ENCODE results near the gene NANS. TPM values are rescaled to one million over a fixed set of nuclear protein-coding genes. Genes with fewer than 3 reads are reported as not detected.

Gene NANS
- total RNA-seq, 1 experiment from 2014 or later = 48.9 TPM

DNA sequence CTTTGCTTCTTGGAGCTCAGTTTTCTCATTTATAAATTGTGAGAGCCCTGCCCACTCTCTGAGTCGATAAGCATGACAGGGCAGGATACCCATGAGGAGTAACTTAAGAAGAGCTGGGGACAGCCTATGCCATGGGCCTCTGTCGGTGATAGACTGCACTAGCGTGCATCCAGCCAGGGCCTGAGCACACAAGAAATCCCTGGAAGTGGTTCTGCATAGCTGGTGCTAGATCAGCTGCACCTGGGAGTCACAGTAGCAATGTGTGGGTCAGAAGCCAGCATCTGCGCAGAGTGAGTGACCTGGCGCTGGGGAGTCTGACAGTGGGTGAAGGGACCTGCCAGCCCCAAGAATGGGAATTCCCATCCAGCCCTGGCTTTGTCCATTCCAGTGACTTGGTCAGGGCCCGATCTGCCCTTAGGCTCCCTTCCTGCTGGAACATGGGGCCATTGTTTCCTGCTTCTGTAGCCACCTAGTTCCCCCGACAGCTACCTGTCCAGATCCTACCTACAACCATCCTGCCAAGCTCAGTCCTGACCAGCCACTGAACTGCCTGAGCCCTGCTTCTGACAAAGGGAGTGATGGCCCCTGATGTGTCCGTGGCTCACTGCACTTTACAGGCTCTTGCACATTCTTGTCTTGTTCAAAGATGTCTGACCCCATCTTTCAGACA lies 35.9 kb upstream of the NANS start:
- RAD21 ChIA-PET (ENCODE audit: low non-redundant PET in 1 of 2, low total read pairs in 2 of 2, uncharacterized antibody in 2 of 2, unreplicated experiment in 2 of 2) = no interaction called here
- H3K4me2 ChIP-seq (ENCODE audit: low read length) = no peak overlapping the region
- no peak overlapping the region for H2AFZ ChIP-seq (ENCODE audit: low read depth, low read length, poor library complexity, severe bottlenecking)
- H3K9me3 ChIP-seq (ENCODE audit: control insufficient read depth in 1 of 2, insufficient read depth in 1 of 2, low read depth in 1 of 2, low read length in 2 of 2) = no peaks in the 10 kb centered on the region
- H3K4me3 ChIP-seq (replicated peaks in 1 of 2; ENCODE audit: low read depth in 1 of 2, low read length in 2 of 2) = no peak overlapping the region
- H3K9me2 ChIP-seq (ENCODE audit: insufficient read depth) = no peaks in the 10 kb centered on the region
- CTCF ChIA-PET = interaction anchor here (1.8 kb wide), 1 partner anchor 14 kb away, joined by 5 read pairs; no protein-coding TSS in a partner anchor
- H4K20me1 ChIP-seq (ENCODE audit: insufficient read depth) = peaks cover 11% of the 10 kb centered on the region; the same call in 1 of the 2 replicates
- H3K27ac ChIP-seq (ENCODE audit: low read depth, low read length) = no peak overlapping the region
- BruUV-seq (replicated peaks) = no TSS peak
- intact Hi-C loops (cut with micrococcal nuclease) = no loop called here
- TF ChIP-seq JUND (IDR thresholded peaks at IDR 0.05) (no peak), EZH2phosphoT487 (IDR thresholded peaks at IDR 0.05; ENCODE audit: borderline replicate concordance) (no peak), SIN3A (IDR thresholded peaks at IDR 0.05; ENCODE audit: low read depth) (no peak), POLR2AphosphoS5 (IDR thresholded peaks at IDR 0.05; ENCODE audit: low read depth, low read length) (no peak), SRF (IDR thresholded peaks at IDR 0.05; ENCODE audit: low read depth) (no peak), CEBPB (IDR thresholded peaks at IDR 0.05; ENCODE audit: low read depth) (no peak), EZH2 (IDR thresholded peaks at IDR 0.05) (no peak), ZNF274 (IDR thresholded peaks at IDR 0.05; ENCODE audit: low read depth, low read length) (no peak), SP1 (IDR thresholded peaks at IDR 0.05; ENCODE audit: low read depth) (no peak), ZFX (IDR thresholded peaks at IDR 0.05) (no peak), TCF7L2 (IDR thresholded peaks at IDR 0.05; ENCODE audit: borderline replicate concordance, extremely low read depth, insufficient read depth, insufficient read length) (no peak), CBX3 (IDR thresholded peaks at IDR 0.05; ENCODE audit: low read depth) (no peak)
- TF ChIP-seq, protein P1, sequence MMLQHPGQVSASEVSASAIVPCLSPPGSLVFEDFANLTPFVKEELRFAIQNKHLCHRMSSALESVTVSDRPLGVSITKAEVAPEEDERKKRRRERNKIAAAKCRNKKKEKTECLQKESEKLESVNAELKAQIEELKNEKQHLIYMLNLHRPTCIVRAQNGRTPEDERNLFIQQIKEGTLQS (IDR thresholded peaks at IDR 0.05) = no peak
- TF ChIP-seq, protein P2, sequence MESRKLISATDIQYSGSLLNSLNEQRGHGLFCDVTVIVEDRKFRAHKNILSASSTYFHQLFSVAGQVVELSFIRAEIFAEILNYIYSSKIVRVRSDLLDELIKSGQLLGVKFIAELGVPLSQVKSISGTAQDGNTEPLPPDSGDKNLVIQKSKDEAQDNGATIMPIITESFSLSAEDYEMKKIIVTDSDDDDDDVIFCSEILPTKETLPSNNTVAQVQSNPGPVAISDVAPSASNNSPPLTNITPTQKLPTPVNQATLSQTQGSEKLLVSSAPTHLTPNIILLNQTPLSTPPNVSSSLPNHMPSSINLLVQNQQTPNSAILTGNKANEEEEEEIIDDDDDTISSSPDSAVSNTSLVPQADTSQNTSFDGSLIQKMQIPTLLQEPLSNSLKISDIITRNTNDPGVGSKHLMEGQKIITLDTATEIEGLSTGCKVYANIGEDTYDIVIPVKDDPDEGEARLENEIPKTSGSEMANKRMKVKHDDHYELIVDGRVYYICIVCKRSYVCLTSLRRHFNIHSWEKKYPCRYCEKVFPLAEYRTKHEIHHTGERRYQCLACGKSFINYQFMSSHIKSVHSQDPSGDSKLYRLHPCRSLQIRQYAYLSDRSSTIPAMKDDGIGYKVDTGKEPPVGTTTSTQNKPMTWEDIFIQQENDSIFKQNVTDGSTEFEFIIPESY (IDR thresholded peaks at IDR 0.05; ENCODE audit: extremely low read depth, insufficient replicate concordance, low read length) = no peak
- TF ChIP-seq, protein P3, sequence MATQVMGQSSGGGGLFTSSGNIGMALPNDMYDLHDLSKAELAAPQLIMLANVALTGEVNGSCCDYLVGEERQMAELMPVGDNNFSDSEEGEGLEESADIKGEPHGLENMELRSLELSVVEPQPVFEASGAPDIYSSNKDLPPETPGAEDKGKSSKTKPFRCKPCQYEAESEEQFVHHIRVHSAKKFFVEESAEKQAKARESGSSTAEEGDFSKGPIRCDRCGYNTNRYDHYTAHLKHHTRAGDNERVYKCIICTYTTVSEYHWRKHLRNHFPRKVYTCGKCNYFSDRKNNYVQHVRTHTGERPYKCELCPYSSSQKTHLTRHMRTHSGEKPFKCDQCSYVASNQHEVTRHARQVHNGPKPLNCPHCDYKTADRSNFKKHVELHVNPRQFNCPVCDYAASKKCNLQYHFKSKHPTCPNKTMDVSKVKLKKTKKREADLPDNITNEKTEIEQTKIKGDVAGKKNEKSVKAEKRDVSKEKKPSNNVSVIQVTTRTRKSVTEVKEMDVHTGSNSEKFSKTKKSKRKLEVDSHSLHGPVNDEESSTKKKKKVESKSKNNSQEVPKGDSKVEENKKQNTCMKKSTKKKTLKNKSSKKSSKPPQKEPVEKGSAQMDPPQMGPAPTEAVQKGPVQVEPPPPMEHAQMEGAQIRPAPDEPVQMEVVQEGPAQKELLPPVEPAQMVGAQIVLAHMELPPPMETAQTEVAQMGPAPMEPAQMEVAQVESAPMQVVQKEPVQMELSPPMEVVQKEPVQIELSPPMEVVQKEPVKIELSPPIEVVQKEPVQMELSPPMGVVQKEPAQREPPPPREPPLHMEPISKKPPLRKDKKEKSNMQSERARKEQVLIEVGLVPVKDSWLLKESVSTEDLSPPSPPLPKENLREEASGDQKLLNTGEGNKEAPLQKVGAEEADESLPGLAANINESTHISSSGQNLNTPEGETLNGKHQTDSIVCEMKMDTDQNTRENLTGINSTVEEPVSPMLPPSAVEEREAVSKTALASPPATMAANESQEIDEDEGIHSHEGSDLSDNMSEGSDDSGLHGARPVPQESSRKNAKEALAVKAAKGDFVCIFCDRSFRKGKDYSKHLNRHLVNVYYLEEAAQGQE (IDR thresholded peaks at IDR 0.05; ENCODE audit: low read depth) = no peak
- TF ChIP-seq, protein P4, sequence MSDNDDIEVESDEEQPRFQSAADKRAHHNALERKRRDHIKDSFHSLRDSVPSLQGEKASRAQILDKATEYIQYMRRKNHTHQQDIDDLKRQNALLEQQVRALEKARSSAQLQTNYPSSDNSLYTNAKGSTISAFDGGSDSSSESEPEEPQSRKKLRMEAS (IDR thresholded peaks at IDR 0.05) = no peak
- TF ChIP-seq, protein P5, sequence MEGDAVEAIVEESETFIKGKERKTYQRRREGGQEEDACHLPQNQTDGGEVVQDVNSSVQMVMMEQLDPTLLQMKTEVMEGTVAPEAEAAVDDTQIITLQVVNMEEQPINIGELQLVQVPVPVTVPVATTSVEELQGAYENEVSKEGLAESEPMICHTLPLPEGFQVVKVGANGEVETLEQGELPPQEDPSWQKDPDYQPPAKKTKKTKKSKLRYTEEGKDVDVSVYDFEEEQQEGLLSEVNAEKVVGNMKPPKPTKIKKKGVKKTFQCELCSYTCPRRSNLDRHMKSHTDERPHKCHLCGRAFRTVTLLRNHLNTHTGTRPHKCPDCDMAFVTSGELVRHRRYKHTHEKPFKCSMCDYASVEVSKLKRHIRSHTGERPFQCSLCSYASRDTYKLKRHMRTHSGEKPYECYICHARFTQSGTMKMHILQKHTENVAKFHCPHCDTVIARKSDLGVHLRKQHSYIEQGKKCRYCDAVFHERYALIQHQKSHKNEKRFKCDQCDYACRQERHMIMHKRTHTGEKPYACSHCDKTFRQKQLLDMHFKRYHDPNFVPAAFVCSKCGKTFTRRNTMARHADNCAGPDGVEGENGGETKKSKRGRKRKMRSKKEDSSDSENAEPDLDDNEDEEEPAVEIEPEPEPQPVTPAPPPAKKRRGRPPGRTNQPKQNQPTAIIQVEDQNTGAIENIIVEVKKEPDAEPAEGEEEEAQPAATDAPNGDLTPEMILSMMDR (IDR thresholded peaks at IDR 0.05 in 2 of 3, conservative IDR thresholded peaks at IDR 0.05 in 1 of 3; ENCODE audit: borderline replicate concordance in 1 of 3, insufficient read depth in 1 of 3, low read depth in 2 of 3, low read length in 2 of 3) = no peak
- peak; percentile 9; the same call in 1 of the 2 replicates for ATAC-seq
- no peak for DNase-seq (ENCODE audit: low read depth, low spot score)
- no peaks in the 10 kb centered on the region for H3K79me2 ChIP-seq (ENCODE audit: insufficient read depth, low read length)
- peaks cover 27 to 37% of the 10 kb centered on the region in 2 experiments for H3K36me3 ChIP-seq (ENCODE audit: control insufficient read depth in 1 of 2, insufficient read depth in 2 of 2, low read length in 2 of 2)
- no peak overlapping the region for H3K9ac ChIP-seq (ENCODE audit: low read length)
- no peaks in the 10 kb centered on the region for H3K4me1 ChIP-seq (ENCODE audit: control insufficient read depth in 1 of 2, insufficient read depth in 2 of 2, low read length in 2 of 2)
- POLR2A ChIA-PET = no interaction called here
- H3K27me3 ChIP-seq (ENCODE audit: insufficient read depth, low read length) = no peaks in the 10 kb centered on the region

Data from HCT116 (cell line).